GM19351 (cell line): ENCODE results near the gene CLSTN1.
"Not testable (repeated sequence)": the region's sequence is repeated elsewhere in the genome, so short reads cannot be mapped to it uniquely, and the experiment has no call there.

Source experiments
- ATAC-seq: cut with Tn5 transposase; IDR thresholded peaks from one replicate; pipeline ENCODE4 v1.9.1; 2021; ENCODE audit warnings: mild to moderate bottlenecking, moderate library complexity; ENCODE audit not compliant: unreplicated experiment

The CLSTN1 gene

DNA sequence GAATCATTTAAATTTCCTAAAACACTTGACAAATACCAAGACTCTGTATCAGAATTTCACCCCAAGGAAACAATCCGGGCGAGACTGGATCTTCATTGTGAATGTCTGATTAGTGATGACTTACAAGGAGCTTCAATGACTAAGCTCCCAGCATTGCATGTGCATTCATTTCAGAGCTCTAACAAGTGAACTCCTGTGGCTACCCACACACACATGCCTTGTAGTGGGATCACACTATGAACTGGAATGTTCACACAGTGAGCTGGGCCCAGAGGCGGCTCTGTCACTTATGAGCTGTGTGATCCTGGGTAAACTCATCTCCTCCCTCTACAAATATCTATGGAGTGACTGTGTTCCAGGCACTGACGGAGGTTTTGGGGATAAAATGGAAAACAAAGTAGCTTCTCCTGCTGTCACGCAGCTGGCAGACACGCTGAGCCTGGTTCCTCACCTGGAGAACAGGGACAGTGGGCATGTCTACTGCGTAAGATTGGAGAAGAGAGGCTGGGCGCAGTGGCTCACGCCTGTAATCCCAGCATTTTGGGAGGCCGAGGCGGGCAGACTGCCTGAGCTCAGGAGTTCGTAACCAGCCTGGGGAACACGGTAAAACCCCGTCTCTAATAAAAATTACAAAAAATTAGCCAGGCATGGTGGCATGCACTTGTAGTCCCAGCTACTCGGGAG lies 56.9 kb downstream of the CLSTN1 start:
- no peak for ATAC-seq

GRCh38 chr1:9764550-9764949 lies 59.2 kb downstream of the CLSTN1 start:
- no peak for ATAC-seq

GRCh38 chr1:9763914-9764313 lies 59.9 kb downstream of the CLSTN1 start:
- ATAC-seq, result no peak

- ATAC-seq, result not testable (repeated sequence)
Measured at GRCh38 chr1:9762446-9762845, 61.3 kb downstream of the CLSTN1 start.

DNA sequence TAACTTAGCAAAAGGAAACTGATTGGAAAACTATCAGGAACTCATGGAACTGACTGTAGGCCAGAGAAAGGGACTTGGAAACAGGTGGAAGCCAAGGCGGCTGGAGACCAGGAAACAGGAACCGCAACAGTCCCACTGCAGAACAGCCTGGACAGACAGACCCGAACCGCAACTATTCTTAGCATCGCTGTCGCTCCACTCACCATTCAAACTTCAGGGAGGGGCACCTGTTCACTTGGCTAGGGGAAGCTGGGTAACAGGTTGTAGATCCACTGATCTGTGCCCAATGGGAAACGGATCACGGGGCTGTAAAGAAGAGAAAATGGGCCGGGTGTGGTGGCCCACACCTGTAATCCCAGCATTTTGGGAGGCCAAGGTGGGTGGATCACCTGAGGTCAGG lies 61.9 kb downstream of the CLSTN1 start:
- no peak for ATAC-seq

DNA sequence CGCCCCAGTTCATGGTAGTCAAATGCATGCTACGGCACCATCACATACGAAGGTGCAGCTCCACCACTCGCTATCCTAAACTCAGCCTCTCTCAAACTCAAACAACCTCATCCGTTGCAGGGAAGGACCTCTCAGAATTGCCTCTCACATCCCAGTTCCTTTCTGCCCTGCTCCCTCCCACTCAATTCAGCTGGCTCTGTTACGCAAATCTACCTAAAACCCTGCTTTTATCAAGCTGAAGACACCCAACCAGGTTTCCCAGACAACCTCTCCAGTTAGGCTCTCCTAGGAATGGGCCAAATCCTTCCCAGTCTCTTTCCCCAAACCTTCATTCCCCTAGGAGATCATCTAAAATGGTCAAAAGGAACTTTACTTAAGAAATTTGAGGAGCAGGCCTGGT lies 62.9 kb downstream of the CLSTN1 start:
- no peak for ATAC-seq

DNA sequence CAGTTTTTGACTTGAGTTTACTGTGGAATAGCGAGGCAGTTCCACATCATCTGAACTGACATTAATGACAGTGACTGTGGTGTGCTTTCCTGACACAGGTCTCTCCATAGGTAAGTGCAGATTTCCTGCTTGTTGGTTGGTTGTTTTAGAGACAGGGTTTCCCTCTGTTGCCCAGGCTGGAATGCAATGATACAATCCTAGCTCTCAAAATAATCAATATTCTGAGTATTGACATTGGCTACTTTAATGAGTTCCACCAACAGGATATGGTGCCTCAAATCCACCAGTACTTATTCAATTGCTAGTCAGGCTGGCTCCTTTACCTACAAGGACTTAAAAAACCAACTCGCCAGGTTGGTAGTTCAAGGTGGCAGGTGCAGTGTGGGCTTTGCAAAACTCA lies 63.8 kb downstream of the CLSTN1 start:
- no peak for ATAC-seq

DNA sequence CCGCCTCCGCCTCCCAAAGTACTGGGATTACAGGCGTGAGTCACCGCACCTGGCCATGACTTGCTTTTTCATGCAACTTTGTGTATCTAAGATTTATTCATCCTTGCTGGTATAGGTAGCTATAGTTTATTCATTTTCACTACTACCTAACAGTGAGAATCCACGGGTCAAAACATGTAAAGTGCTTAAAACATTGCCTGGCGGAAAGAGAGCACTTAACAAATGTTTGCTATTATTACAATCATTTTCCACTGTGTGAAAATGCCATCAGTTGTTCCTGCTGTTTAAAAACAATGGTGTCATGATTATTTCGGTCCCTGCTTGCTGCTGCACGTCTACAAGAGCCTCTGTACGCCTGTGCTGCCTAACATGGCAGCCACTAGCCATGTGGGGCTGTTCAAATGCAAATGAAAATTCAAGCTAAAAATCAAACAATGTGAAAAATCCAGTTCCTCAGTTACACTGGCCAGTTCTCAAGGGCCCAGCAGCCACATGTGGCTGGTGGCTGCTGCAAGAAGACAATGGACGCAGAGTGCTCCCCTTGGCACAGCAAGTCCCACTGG lies 65.1 kb downstream of the CLSTN1 start:
- no peak for ATAC-seq

- ATAC-seq, result no peak
Measured at GRCh38 chr1:9755441-9755995, 68.2 kb downstream of the CLSTN1 start.

GRCh38 chr1:9753121-9753531 lies 70.6 kb downstream of the CLSTN1 start:
- no peak for ATAC-seq

DNA sequence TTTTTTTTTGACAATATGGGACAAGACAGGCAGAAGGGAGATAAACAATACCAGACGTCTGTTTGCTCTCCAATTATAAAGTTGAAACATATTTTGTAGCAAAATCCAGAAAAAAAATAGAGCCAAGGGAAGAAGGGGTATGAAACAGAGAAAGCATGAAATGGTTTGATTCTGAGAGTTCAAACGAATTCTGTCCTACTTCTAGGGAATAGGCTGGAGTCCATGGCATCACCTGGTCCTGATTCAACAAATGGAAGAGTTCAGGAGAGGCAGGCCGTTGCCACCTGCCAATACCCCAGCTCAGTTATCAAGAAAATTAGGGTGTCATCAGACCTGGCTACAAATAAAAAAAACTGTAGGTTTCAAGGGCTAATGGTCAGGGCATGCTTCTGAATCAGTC lies 71.8 kb downstream of the CLSTN1 start:
- ATAC-seq, result no peak

- no peak for ATAC-seq
Measured at GRCh38 chr1:9749361-9749760, 74.4 kb downstream of the CLSTN1 start.

DNA sequence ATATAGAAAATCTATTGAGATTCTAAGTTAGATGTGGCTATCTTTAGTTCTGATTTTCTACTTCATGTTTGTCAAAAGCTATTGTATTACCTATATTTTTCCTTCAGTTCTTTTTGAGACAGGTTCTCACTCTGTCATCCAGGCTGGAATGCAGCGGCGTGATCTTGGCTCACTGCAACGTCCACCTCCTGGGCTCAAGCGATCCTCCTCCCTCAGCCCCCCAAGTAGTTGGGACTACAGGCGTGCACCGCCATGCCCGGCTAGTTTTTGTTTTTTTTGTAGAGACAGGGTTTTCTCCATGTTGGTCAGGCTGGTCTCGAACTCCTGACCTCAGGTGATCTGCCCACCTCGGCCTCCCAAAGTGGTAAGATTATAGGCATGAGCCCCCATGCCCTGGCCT lies 75.4 kb downstream of the CLSTN1 start:
- ATAC-seq, result not testable (repeated sequence)

DNA sequence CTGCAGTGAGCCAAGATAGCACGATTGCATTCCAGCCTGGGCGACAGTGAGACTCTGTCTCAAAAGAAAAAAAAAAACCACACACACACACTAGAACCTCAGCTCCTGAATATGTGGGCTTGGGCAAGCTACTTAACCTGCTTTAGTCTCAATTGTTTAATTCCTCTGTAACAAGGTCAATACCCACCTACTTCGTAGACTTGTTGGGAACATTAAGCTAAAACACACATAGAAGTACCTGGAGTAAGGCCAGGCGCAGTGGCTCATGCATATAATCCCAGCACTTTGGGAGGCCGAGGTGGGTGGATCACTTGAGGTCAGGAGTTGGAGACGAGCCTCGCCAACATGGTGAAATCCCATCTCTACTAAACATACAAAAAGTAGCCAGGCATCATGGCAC lies 77.1 kb downstream of the CLSTN1 start:
- ATAC-seq, result no peak

- ATAC-seq, result no peak
Measured at GRCh38 chr1:9746211-9746610, 77.6 kb downstream of the CLSTN1 start.

DNA sequence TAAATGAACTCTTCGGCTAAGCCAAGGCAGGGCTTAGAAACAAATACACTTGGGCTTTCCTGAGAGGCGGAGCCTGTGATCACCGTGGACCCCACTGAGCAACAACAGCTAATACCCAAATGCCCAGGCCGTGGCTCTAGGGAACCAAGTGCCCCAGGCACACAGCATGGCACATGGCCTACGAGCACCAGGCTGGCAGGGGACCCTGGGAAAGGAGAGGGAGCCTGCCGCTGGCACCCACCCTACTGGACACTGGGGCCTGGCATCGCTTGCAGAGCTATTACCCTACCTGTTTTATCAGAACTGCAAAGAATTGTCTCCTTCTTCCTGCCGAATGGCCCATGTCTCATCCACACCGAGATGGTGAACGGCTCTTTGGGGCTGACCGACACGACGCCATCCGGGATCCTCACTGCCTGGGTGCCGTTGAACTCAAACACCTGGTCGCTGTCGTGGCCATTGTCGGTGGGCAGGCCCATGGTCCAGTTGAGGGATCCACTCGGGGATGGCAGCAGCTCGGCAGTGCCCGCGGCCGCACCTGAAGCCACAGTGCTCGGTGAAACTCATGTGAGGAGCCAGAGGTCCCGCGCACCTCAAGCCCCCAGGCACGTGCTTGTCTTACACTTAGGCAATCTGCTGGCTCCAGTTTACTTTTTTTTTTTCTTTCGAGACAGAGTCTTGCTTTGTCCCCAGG lies 79.5 kb downstream of the CLSTN1 start:
- no peak for ATAC-seq

- ATAC-seq, result no peak
Measured at GRCh38 chr1:9737671-9738070, 86.1 kb downstream of the CLSTN1 start.

GRCh38 chr1:9737057-9737456 lies 86.7 kb downstream of the CLSTN1 start:
- no peak for ATAC-seq

GRCh38 chr1:9736241-9736640 lies 87.5 kb downstream of the CLSTN1 start:
- ATAC-seq, result no peak

DNA sequence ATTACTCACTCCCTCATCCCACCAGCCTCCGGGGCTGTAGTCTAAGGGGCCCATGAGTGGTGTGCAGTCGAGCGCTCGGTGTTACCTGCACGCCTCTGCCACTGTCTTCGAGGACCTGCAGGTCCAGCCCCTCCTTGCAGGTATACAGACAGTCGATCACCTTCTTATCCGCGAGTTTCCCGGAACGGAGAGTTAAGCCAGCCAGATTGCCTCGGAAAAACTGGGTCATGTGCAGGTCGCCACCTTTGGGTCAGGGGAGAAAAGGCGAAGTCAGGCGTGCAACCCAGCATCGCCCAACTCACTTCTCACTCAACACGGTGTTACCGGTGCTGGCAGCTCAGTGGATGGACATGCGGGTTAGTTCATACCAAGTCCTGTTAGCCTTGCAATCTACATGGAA lies 88.0 kb downstream of the CLSTN1 start:
- no peak for ATAC-seq

DNA sequence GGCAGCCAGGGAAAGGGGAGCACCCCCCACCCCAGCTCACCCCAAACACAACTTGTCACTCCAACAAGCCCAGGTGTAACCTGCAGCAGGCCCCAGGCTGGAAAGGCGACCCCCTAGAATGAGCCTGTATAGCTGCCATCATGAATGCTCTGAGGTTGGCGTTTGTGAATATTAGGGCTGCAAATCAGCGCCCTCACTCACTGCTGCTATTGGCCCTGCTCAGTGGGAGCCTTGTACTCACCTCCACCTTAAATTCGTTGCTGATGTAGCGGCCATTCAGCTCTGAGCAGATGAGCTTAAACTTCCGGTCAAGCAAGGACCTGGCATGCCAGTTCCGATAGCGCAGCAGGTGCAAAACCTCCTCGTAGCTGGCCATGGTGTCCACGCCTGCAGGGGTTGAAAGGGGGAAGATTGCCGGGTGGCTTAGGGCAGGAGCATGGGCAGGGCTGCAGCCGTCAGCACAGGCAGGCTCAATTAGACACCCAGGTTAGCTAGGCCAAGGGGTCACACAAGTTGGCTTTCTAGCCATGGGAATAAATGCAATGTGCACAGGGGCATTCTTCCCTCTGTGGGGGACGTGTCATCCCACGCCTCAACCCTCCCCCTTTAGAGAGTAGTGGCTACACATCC lies 90.5 kb downstream of the CLSTN1 start:
- no peak for ATAC-seq
